ENCODE data around the gene ZSCAN32.

GRCh38 chr16:3362931-3363330, 37.9 kb downstream of the ZSCAN32 start:
- TF ChIP-seq CTCF (IDR thresholded peaks at IDR 0.05; ENCODE audit: insufficient read depth, low read length, poor library complexity, severe bottlenecking), result no peak
- TF ChIP-seq EZH2phosphoT487 (conservative IDR thresholded peaks at IDR 0.05; ENCODE audit: low read length), result no peak

Data from SU-DHL-6 (cell line).